ENCODE measurements around the gene RBM47.
"Not testable (repeated sequence)": the region's sequence is repeated elsewhere in the genome, so short reads cannot be mapped to it uniquely, and the experiment has no call there.

The RBM47 gene

DNA sequence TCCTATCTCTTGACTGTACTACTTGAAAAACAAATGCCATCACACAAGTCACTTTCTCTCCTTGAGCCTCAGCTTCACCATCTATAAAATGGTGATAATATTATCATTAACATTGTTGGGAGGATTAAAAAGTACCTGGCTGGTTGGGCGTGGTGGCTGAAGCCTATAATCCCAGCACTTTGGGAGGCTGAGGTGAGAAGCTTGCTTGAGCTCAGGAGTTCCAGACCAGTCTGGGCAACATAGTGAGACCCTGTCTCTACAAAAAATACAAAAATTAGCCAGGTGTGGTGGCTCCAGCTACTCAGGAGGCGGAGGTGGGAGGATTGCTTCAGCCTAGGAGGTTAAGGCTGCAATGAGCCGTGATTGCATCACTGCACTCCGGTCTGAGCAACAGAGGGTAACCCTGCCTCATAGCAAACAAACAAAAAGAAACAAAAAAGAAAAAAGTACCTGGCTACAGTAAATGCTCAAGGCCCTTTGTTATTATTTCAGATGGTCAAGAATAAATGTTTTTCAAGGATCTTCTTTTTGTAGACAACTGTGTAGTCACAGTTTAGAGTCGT lies 174.2 kb downstream of the RBM47 start:
- Histone ChIP-seq H3K27me3 (ENCODE audit: low read depth, low read length) (no peaks in the 10 kb centered on the region), H3K36me3 (ENCODE audit: control insufficient read depth in 1 of 2, insufficient read depth in 2 of 2, low read length in 2 of 2) (no peaks in the 10 kb centered on the region), H3K9me3 (ENCODE audit: control insufficient read depth in 1 of 2, low read length in 2 of 2) (no peaks in the 10 kb centered on the region), H3K27ac (ENCODE audit: low read length) (no peak overlapping the region), H3K4me1 (ENCODE audit: control insufficient read depth in 1 of 2, insufficient read depth in 2 of 2, low read length in 2 of 2) (no peaks in the 10 kb centered on the region), H3K4me3 (ENCODE audit: low read depth in 1 of 2, low read length in 2 of 2) (no peak overlapping the region)

DNA sequence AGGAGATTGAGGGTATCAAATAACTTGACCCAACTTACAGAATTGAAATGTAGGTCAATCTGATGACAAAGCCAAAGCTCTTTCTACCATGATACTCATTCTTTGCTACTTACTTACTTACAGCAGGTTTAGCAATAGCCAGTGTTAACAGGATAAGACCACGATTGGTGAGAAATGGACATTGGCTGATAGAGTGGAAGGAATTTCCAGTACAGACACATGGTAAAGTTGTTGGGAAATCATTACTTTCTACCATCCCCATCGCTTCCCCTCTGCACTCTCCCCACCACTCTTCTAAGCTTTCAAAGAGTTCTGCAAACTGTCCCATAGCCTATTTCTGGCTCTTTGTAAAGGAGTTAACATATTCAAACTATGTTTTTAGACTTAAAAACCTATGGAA lies 174.8 kb downstream of the RBM47 start:
- Histone ChIP-seq H3K4me3 (ENCODE audit: low read depth in 1 of 2, low read length in 2 of 2) (no peak overlapping the region), H3K27me3 (ENCODE audit: low read depth, low read length) (no peaks in the 10 kb centered on the region), H3K36me3 (ENCODE audit: control insufficient read depth in 1 of 2, insufficient read depth in 2 of 2, low read length in 2 of 2) (no peaks in the 10 kb centered on the region), H3K9me3 (ENCODE audit: control insufficient read depth in 1 of 2, low read length in 2 of 2) (no peaks in the 10 kb centered on the region), H3K4me1 (ENCODE audit: control insufficient read depth in 1 of 2, insufficient read depth in 2 of 2, low read length in 2 of 2) (no peaks in the 10 kb centered on the region), H3K27ac (ENCODE audit: low read length) (no peak overlapping the region)

DNA sequence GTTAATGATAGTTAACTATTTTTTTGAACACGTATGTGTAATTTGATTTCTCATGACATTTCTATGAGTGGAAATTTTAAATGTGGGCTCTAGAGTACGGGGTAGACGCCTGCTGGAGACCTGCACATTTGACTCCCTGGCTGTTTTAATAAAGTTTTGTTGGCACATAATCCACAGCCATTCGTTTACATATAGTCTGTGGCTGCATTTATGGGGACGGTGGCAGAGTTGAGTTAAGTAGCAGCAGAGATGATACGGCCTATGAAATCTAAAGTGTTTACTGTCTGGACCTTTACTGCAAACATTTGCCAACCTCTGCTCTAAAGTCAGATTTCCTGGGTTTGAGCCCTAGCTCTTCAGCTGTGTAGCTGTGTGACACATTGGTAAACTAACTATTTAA lies 175.8 kb downstream of the RBM47 start:
- no peaks in the 10 kb centered on the region for H3K36me3 ChIP-seq (ENCODE audit: control insufficient read depth in 1 of 2, insufficient read depth in 2 of 2, low read length in 2 of 2)
- H3K9me3 ChIP-seq (ENCODE audit: control insufficient read depth in 1 of 2, low read length in 2 of 2), result no peaks in the 10 kb centered on the region
- H3K27me3 ChIP-seq (ENCODE audit: low read depth, low read length), result no peaks in the 10 kb centered on the region
- H3K4me3 ChIP-seq (ENCODE audit: low read depth in 1 of 2, low read length in 2 of 2), result no peak overlapping the region
- no peaks in the 10 kb centered on the region for H3K4me1 ChIP-seq (ENCODE audit: control insufficient read depth in 1 of 2, insufficient read depth in 2 of 2, low read length in 2 of 2)
- H3K27ac ChIP-seq (ENCODE audit: low read length), result no peak overlapping the region

DNA sequence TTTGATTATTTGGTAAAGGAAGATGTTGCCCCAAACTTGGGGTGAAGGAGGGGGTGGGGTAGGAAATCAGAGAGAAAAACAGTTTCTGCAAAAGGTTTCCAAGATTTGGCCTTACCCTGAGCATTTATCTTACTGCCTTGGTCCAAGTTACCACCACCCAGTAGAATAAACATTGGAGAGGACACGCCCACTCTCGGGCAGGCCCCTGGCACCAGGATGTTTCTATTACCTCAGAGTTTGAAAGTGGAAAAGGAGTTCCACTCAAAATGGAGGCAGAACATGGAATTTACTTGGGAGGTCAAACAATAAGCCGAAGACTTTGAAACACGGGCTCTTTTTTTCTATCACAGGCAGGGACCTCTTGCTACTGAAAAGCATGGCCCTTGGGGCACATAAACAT lies 180.8 kb downstream of the RBM47 start:
- H3K4me1 ChIP-seq (ENCODE audit: control insufficient read depth in 1 of 2, insufficient read depth in 2 of 2, low read length in 2 of 2), result no peaks in the 10 kb centered on the region
- H3K27ac ChIP-seq (ENCODE audit: low read length), result no peak overlapping the region
- no peaks in the 10 kb centered on the region for H3K27me3 ChIP-seq (ENCODE audit: low read depth, low read length)
- no peaks in the 10 kb centered on the region for H3K9me3 ChIP-seq (ENCODE audit: control insufficient read depth in 1 of 2, low read length in 2 of 2)
- no peak overlapping the region for H3K4me3 ChIP-seq (ENCODE audit: low read depth in 1 of 2, low read length in 2 of 2)
- no peaks in the 10 kb centered on the region for H3K36me3 ChIP-seq (ENCODE audit: control insufficient read depth in 1 of 2, insufficient read depth in 2 of 2, low read length in 2 of 2)

DNA sequence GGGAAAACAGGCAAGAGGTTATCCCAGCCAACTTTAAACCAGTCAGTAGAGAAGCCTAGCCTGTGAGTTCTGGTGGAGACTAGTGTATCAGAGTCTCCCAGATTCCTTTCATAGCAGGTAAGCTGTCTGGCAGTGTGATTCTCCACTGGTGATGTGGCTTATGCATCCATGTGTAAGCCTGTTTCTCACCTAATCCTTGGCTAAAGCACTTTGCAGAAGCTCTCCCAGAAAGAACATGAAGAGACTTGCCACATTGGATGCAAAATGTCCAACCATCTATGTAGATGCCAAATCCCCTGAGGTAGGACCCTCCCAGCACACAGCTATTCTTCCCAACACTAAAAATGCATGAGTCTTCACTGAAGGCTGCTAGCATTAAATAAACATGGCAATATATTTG lies 182.8 kb downstream of the RBM47 start:
- H3K27ac ChIP-seq (ENCODE audit: low read length), result no peak overlapping the region
- no peaks in the 10 kb centered on the region for H3K27me3 ChIP-seq (ENCODE audit: low read depth, low read length)
- H3K4me1 ChIP-seq (ENCODE audit: control insufficient read depth in 1 of 2, insufficient read depth in 2 of 2, low read length in 2 of 2), result no peaks in the 10 kb centered on the region
- no peaks in the 10 kb centered on the region for H3K9me3 ChIP-seq (ENCODE audit: control insufficient read depth in 1 of 2, low read length in 2 of 2)
- H3K4me3 ChIP-seq (ENCODE audit: low read depth in 1 of 2, low read length in 2 of 2), result no peak overlapping the region
- H3K36me3 ChIP-seq (ENCODE audit: control insufficient read depth in 1 of 2, insufficient read depth in 2 of 2, low read length in 2 of 2), result no peaks in the 10 kb centered on the region

DNA sequence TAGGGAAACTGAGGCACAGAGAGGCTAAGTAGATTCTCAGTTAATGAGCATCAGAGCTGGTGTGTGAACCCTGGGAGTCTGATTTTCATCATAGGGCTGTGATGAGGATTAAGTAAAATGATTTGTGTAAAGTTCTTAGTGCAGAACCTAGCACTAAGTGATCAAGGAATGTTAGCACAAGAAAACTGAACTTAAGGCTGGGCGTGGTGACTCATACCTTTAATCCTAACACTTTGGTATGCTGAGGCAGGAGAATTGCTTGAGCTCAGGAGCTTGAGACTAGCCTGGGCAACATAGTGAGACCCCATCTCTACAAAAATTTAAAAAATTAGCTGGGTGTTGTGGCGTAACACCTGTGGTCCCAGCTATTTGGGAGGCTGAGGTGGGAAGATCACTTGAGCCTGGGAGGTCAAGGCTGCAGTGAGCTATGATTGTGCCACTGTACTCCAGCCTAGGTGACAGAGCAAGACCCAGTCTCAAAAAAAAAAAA lies 183.4 kb downstream of the RBM47 start:
- H3K4me3 ChIP-seq (ENCODE audit: low read depth in 1 of 2, low read length in 2 of 2); H3K27ac ChIP-seq (ENCODE audit: low read length); H3K4me1 ChIP-seq (ENCODE audit: control insufficient read depth in 1 of 2, insufficient read depth in 2 of 2, low read length in 2 of 2); H3K9me3 ChIP-seq (ENCODE audit: control insufficient read depth in 1 of 2, low read length in 2 of 2); H3K36me3 ChIP-seq (ENCODE audit: control insufficient read depth in 1 of 2, insufficient read depth in 2 of 2, low read length in 2 of 2); H3K27me3 ChIP-seq (ENCODE audit: low read depth, low read length): not testable (repeated sequence)

DNA sequence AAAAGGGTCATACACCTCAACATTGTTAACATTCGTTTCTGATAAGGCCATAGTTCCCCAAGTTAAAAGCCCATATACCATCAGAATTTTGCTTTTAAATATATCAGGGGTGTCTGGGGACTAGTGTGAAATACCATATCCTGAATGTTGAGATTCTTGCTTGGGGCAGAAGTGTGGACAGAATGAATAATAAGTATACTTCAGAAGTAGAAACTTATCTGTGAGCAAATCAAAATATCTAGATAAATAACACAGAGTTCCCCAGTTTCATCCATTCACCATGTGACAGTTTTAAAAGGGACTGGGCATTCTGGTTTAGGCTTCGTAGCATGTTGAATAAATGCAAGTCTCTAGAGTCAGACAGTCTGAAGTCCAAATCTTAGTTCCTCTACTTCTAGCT lies 184.0 kb downstream of the RBM47 start:
- no peaks in the 10 kb centered on the region for H3K4me1 ChIP-seq (ENCODE audit: control insufficient read depth in 1 of 2, insufficient read depth in 2 of 2, low read length in 2 of 2)
- H3K36me3 ChIP-seq (ENCODE audit: control insufficient read depth in 1 of 2, insufficient read depth in 2 of 2, low read length in 2 of 2), result no peaks in the 10 kb centered on the region
- H3K27me3 ChIP-seq (ENCODE audit: low read depth, low read length), result no peaks in the 10 kb centered on the region
- no peak overlapping the region for H3K27ac ChIP-seq (ENCODE audit: low read length)
- no peaks in the 10 kb centered on the region for H3K9me3 ChIP-seq (ENCODE audit: control insufficient read depth in 1 of 2, low read length in 2 of 2)
- H3K4me3 ChIP-seq (ENCODE audit: low read depth in 1 of 2, low read length in 2 of 2), result no peak overlapping the region

DNA sequence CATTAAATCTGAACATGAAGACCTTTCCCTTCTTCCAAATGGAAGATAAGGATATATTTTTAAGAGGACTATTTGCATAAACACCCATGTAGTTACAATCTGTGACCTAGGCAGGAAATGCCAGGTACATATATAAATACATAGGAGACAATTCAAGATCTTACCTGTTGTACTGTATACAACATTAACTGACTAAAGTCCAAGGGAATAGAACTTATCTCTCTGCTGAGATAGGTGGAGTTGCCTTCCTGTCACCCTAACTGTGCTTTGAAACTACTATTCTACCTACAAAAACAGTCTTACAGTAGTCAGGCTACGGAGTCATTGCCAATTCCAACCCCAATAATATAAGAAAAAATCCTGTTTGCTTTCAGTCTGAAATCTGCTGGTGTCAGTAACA lies 188.2 kb downstream of the RBM47 start:
- no peaks in the 10 kb centered on the region for H3K4me1 ChIP-seq (ENCODE audit: control insufficient read depth in 1 of 2, insufficient read depth in 2 of 2, low read length in 2 of 2)
- no peak overlapping the region for H3K4me3 ChIP-seq (ENCODE audit: low read depth in 1 of 2, low read length in 2 of 2)
- no peaks in the 10 kb centered on the region for H3K36me3 ChIP-seq (ENCODE audit: control insufficient read depth in 1 of 2, insufficient read depth in 2 of 2, low read length in 2 of 2)
- H3K9me3 ChIP-seq (ENCODE audit: control insufficient read depth in 1 of 2, low read length in 2 of 2), result no peaks in the 10 kb centered on the region
- no peak overlapping the region for H3K27ac ChIP-seq (ENCODE audit: low read length)
- no peaks in the 10 kb centered on the region for H3K27me3 ChIP-seq (ENCODE audit: low read depth, low read length)

DNA sequence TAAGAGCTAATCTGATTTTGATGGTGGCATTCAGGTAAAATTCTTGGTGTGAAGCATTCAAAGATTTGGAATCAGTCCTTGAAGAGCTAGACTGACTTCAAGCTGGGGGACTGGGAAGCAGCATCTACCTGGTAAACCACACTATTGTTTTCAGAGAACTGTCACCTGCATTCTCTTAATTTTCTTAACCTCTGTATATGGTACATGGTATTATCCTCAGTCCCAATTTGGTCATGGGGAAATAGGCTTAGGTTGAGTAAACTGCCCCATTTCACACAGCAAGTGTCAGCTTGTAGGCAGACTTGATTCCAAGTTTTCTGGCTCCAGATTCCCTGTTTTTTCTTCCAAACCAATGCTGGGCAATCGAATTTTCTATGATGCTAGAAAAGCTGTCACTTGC lies 190.1 kb downstream of the RBM47 start:
- no peaks in the 10 kb centered on the region for H3K36me3 ChIP-seq (ENCODE audit: control insufficient read depth in 1 of 2, insufficient read depth in 2 of 2, low read length in 2 of 2)
- no peaks in the 10 kb centered on the region for H3K27me3 ChIP-seq (ENCODE audit: low read depth, low read length)
- H3K9me3 ChIP-seq (ENCODE audit: control insufficient read depth in 1 of 2, low read length in 2 of 2), result no peaks in the 10 kb centered on the region
- H3K27ac ChIP-seq (ENCODE audit: low read length), result no peak overlapping the region
- H3K4me3 ChIP-seq (ENCODE audit: low read depth in 1 of 2, low read length in 2 of 2), result no peak overlapping the region
- H3K4me1 ChIP-seq (ENCODE audit: control insufficient read depth in 1 of 2, insufficient read depth in 2 of 2, low read length in 2 of 2), result no peaks in the 10 kb centered on the region

DNA sequence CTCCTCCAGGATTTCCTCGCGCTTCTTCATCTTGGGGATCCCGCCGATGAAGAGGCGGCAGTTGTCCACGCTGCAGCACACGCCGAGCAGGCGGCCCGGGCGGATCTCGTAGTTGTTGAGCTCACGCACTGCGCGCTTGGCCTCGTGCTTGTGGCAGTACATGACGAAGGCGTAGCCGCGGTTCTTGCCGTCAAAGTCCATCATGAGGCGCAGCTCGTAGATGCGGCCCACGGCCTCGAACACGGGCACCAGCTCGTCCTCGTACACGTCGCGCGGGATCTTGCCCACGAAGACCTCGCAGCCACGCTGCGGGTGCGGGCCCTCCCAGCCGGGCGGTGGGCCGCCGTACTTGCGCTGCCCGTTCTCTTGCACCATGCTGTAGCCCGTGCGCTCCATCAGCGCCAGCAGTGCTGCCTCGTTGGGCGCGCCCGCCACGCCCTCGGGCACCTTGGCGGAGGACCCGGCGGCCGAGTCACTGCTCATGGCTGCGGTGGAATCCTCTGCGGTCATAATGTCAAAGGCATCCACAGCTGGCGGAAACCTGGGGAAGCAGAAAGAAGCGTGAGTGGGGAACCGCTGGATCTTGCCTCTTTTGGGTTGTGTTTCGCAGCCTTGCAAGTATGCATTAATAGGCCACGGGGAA lies 191.2 kb downstream of the RBM47 start:
- Histone ChIP-seq H3K4me1 (ENCODE audit: control insufficient read depth in 1 of 2, insufficient read depth in 2 of 2, low read length in 2 of 2) (no peaks in the 10 kb centered on the region), H3K9me3 (ENCODE audit: control insufficient read depth in 1 of 2, low read length in 2 of 2) (no peaks in the 10 kb centered on the region), H3K27ac (ENCODE audit: low read length) (no peak overlapping the region), H3K4me3 (ENCODE audit: low read depth in 1 of 2, low read length in 2 of 2) (no peak overlapping the region), H3K36me3 (ENCODE audit: control insufficient read depth in 1 of 2, insufficient read depth in 2 of 2, low read length in 2 of 2) (no peaks in the 10 kb centered on the region), H3K27me3 (ENCODE audit: low read depth, low read length) (no peaks in the 10 kb centered on the region)

DNA sequence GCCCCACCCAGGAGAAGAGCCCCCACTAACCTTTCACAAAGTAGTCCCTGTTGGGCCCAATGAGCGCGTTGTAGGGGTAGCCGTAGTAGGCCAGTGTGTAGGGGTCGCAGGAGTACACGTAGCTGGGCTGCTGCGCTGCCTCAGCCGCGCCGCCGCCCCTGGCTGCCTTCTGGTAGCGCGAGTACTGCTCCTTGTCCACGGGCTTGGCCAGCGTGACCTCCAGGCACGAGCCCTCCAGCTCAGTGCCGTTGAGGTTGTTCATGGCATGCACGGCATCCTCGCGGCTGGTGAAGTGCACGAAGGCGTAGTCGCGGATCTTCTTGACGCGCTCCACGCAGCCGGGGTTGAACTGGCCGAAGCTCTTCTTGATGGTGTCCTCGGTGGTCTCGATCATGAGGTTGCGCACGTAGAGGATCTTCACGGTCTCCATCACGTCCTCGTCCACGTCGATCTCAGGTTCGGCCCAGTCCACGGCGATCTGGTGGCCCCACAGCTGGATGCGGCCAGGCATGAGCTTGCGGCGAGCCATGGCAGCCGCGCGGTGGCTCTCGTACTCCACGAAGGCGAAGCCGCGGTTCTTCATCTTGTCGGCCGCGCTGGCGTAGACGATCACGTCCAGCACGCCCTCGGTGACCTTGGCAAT lies 191.8 kb downstream of the RBM47 start:
- Histone ChIP-seq H3K9me3 (ENCODE audit: control insufficient read depth in 1 of 2, low read length in 2 of 2) (no peaks in the 10 kb centered on the region), H3K27me3 (ENCODE audit: low read depth, low read length) (no peaks in the 10 kb centered on the region), H3K4me1 (ENCODE audit: control insufficient read depth in 1 of 2, insufficient read depth in 2 of 2, low read length in 2 of 2) (no peaks in the 10 kb centered on the region), H3K36me3 (ENCODE audit: control insufficient read depth in 1 of 2, insufficient read depth in 2 of 2, low read length in 2 of 2) (no peaks in the 10 kb centered on the region), H3K4me3 (ENCODE audit: low read depth in 1 of 2, low read length in 2 of 2) (no peak overlapping the region), H3K27ac (ENCODE audit: low read length) (no peak overlapping the region)

DNA sequence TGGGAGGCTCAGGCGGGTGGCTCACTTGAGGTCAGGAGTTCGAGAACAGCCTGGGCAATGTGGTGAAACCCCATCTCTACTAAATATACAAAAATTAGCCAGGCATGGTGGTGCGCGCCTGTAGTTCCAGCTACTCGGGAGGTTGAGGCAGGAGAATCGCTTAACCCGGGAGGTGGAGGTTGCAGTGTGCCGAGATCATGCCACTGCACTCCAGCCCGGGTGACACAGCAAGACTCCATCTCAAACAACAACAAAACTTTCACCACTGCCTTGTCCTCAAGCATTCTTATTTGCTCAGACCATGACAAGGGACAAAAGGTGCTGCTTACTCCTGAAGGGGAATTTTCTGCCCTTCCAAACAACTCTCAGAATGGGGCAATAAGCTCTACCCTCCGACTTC lies 194.4 kb downstream of the RBM47 start:
- not testable (repeated sequence) for H3K27ac ChIP-seq (ENCODE audit: low read length); H3K27me3 ChIP-seq (ENCODE audit: low read depth, low read length); H3K4me1 ChIP-seq (ENCODE audit: control insufficient read depth in 1 of 2, insufficient read depth in 2 of 2, low read length in 2 of 2); H3K36me3 ChIP-seq (ENCODE audit: control insufficient read depth in 1 of 2, insufficient read depth in 2 of 2, low read length in 2 of 2); H3K4me3 ChIP-seq (ENCODE audit: low read depth in 1 of 2, low read length in 2 of 2); H3K9me3 ChIP-seq (ENCODE audit: control insufficient read depth in 1 of 2, low read length in 2 of 2)

All from muscle layer of duodenum (tissue), 2 donors.